Left ventricle myocardium inferior (tissue), 1 donor: Measurements from ENCODE around the gene ATP10D. TPM values are rescaled to one million over a fixed set of nuclear protein-coding genes. Genes with fewer than 3 reads are reported as not detected.

Source experiments
- DNase-seq: peaks from one replicate; pipeline ENCODE4 v3.0.0-alpha.2; 2020
- H3K27ac ChIP-seq: fragments of 200-600 bp; replicated peaks from 2 replicates; pipeline ENCODE4 v1.8.0; 2021
- H3K27me3 ChIP-seq: fragments of 200-600 bp; 2 replicates; pipeline ENCODE4 v1.8.0; 2021; ENCODE audit warnings: low read depth
- H3K36me3 ChIP-seq: fragments of 200-600 bp; 2 replicates; pipeline ENCODE4 v1.8.0; 2021
- H3K4me1 ChIP-seq: fragments of 200-600 bp; 2 replicates; pipeline ENCODE4 v1.8.0; 2021
- H3K4me3 ChIP-seq: fragments of 200-600 bp; 2 replicates; pipeline ENCODE4 v1.8.0; 2021; ENCODE audit warnings: mild to moderate bottlenecking, moderate library complexity
- H3K9me3 ChIP-seq: fragments of 200-600 bp; replicated peaks from 2 replicates; pipeline ENCODE4 v1.8.0; 2021
- intact Hi-C: fragments of 100-400 bp; cut with micrococcal nuclease; formaldehyde crosslinking; loops from one replicate; pipeline ENCODE4 v1.11.0; 2022
- total RNA-seq: library from RNA; stranded (reverse); fragmentation: NEBNext Ultra II Directional; extraction: Animal tissue kit (Norgen Biotek cat#: 25700); gene quantifications from one replicate; pipeline ENCODE4 v1.2.1, GENCODE V29; 2021
- TF ChIP-seq, protein P1 (sequence below): fragments of 200-600 bp; IDR thresholded peaks from 2 replicates; pipeline ENCODE4 v1.8.0; 2021; ENCODE audit warnings: antibody characterized with exemption, mild to moderate bottlenecking, borderline replicate concordance
- donor health status: DM: no; HTN: yes; CAD: no; lungs with severe emphysema.

The ATP10D gene
- total RNA-seq, 1 donor from 2014 or later = 10.3 TPM

DNA sequence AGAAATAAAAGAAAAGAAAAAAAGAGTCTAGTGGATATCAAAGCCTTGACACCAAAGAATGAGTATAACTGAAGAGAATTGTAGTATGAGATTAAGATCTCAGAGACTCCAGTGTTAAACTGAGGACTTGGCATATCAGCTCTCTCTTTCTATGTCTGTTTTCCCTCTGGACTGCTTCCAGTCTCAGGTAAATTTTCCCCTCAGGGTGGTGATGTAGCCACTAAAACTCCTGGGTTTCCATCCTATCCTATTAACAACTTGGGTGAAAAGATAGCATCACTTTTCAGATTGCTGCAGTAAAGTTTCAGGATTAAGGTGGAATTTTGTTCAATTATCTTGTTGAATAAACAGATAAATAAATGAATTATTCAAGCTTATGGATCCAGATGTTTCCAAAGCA lies 85.7 kb downstream of the ATP10D start:
- Histone ChIP-seq H3K27me3 (no peaks in the 10 kb centered on the region), H3K36me3 (peaks cover 79% of the 10 kb centered on the region), H3K4me1 (no peaks in the 10 kb centered on the region), H3K27ac (no peak overlapping the region), H3K9me3 (no peaks in the 10 kb centered on the region), H3K4me3 (no peak overlapping the region)
- no peak for DNase-seq
- intact Hi-C loops = no loop called here
- TF ChIP-seq, protein P1, sequence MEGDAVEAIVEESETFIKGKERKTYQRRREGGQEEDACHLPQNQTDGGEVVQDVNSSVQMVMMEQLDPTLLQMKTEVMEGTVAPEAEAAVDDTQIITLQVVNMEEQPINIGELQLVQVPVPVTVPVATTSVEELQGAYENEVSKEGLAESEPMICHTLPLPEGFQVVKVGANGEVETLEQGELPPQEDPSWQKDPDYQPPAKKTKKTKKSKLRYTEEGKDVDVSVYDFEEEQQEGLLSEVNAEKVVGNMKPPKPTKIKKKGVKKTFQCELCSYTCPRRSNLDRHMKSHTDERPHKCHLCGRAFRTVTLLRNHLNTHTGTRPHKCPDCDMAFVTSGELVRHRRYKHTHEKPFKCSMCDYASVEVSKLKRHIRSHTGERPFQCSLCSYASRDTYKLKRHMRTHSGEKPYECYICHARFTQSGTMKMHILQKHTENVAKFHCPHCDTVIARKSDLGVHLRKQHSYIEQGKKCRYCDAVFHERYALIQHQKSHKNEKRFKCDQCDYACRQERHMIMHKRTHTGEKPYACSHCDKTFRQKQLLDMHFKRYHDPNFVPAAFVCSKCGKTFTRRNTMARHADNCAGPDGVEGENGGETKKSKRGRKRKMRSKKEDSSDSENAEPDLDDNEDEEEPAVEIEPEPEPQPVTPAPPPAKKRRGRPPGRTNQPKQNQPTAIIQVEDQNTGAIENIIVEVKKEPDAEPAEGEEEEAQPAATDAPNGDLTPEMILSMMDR = no peak

GRCh38 chr4:47572981-47573380 lies 87.9 kb downstream of the ATP10D start:
- TF ChIP-seq, protein P1 = no peak
- Histone ChIP-seq H3K27me3 (no peaks in the 10 kb centered on the region), H3K4me1 (peaks cover 16% of the 10 kb centered on the region), H3K36me3 (peaks cover 84% of the 10 kb centered on the region), H3K9me3 (no peaks in the 10 kb centered on the region), H3K27ac (no peak overlapping the region), H3K4me3 (no peak overlapping the region)
- no peak for DNase-seq
- intact Hi-C loops = no loop called here

- Histone ChIP-seq H3K27me3 (no peaks in the 10 kb centered on the region), H3K36me3 (peaks cover 79% of the 10 kb centered on the region), H3K9me3 (no peaks in the 10 kb centered on the region), H3K4me1 (peaks cover 35% of the 10 kb centered on the region), H3K27ac (peak overlapping the region; percentile 85), H3K4me3 (no peak overlapping the region)
- TF ChIP-seq, protein P1 = no peak
- intact Hi-C loops = no loop called here
- no peak for DNase-seq
Measured at GRCh38 chr4:47577779-47578553, 92.9 kb downstream of the ATP10D start.

GRCh38 chr4:47579235-47579634 lies 94.2 kb downstream of the ATP10D start:
- no peak for DNase-seq
- intact Hi-C loops = no loop called here

GRCh38 chr4:47590325-47590724 lies 105.2 kb downstream of the ATP10D start:
- DNase-seq = no peak
- Histone ChIP-seq H3K36me3 (peaks cover 90% of the 10 kb centered on the region), H3K4me3 (no peak overlapping the region), H3K27ac (no peak overlapping the region), H3K4me1 (no peaks in the 10 kb centered on the region), H3K27me3 (no peaks in the 10 kb centered on the region), H3K9me3 (peaks cover 19% of the 10 kb centered on the region)
- TF ChIP-seq, protein P1 = no peak
- intact Hi-C loops = no loop called here

More at GRCh38 chr4:47579235-47579634, 94.2 kb downstream of the ATP10D start:
- H3K36me3 ChIP-seq = peaks cover 78% of the 10 kb centered on the region
- no peaks in the 10 kb centered on the region for H3K9me3 ChIP-seq
- TF ChIP-seq, protein P1 = no peak
- H3K27me3 ChIP-seq = no peaks in the 10 kb centered on the region
- peaks cover 35% of the 10 kb centered on the region for H3K4me1 ChIP-seq
- H3K4me3 ChIP-seq = no peak overlapping the region
- peak overlapping the region; percentile 85 for H3K27ac ChIP-seq
